ENCODE data around the gene TWSG1. TPM values are rescaled to one million over a fixed set of nuclear protein-coding genes. Genes with fewer than 3 reads are reported as not detected.

Gene TWSG1
- polyA plus RNA-seq (2011; rRNA removed), result 38.3 and 38.5 TPM in 2 replicates
- polyA plus RNA-seq (2012; cell fraction: cytosol; rRNA removed), result 11.7 and 13.7 TPM in 2 replicates
- polyA plus RNA-seq (2012; cell fraction: nucleus; rRNA removed), result 5.8 and 7.6 TPM in 2 replicates
- polyA plus RNA-seq (2017; fragmentation: RNase III; extraction: RNeasy Plus Mini Kit Qiagen cat#74134 plus additional on column Dnase treatment), result 18.1 to 20.6 TPM (median 19.4 TPM) in 3 replicates
- 52.7 TPM in 2 replicates for polyA minus RNA-seq (2011; rRNA and poly(A)+ RNA removed)

DNA sequence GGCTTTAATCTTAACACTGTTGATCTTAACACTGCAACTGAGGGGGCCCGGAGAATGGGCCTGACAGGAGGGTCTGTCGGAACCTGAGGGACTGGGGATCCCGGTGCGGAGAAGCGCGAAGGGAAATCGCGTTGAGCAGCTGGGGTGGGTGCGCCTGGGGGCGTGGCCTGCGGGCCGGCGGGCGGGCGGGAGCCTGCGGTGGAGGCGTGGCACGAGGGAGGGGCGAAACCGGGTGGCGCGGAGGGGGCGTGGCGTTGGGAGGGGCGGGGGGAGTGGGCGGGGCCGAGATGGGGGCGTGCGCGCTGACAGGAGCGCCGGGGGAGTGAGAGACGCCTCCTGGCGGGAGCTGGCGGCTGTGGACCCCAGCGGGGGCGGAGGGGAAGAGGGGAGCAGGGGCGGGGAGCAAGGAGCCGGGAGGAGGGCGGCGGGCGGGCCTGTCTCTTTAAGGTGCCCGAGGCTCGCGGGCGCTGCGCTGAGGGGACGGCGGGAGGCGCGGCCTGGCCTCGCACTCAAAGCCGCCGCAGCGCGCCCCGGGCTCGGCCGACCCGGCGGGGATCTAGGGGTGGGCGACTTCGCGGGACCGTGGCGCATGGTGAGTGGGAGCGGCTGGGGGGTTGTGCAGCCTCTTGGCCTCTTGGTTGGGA, at the start of gene TWSG1:
TWSG1 (plus strand) TSS at position 445 of the 644 bp plus-strand sequence. CDS start 2,457 bp downstream, outside the sequence.
- CTCF ChIA-PET, result interaction anchor here (0.6 to 1.5 kb wide), 11 partner anchors 12 to 719 kb away, joined by 3 to 5 read pairs (median 3); no protein-coding TSS in a partner anchor

DNA sequence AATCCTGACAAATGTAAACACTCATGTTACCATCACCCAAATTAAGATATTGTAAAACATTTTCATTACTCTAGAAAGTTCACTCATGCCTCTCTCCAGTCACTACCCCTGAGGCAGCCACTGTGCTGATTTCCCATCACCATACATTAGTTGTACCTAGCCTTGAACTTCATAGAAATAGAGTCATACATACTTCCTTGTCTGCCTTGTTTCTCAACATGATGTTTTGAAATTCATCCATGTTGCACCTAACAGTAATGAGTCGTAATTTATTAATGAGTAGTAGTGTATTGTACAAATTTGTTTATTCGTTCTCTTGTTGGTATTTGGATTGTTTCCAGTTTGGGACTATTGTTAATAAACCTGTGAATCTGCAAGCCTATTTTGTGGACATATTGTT, 49.0 kb upstream of the TWSG1 start:
- ATAC-seq (no peak), DNase-seq (ENCODE audit: low read depth in 1 of 2, low spot score in 1 of 2) (no peak), FAIRE-seq (no peak)
- H3K4me3 ChIP-seq, result no peak overlapping the region
- no peak overlapping the region for H3K27ac ChIP-seq
- H3K4me2 ChIP-seq, result no peak overlapping the region
- H3K9me3 ChIP-seq, result no peaks in the 10 kb centered on the region
- no peaks in the 10 kb centered on the region for H3K4me1 ChIP-seq
- POLR2A ChIA-PET, result no interaction called here
- 92% methylated on average over 2 of the region's 2 CpGs for WGBS (ENCODE audit: missing lambda C conversion rate)
- CTCF ChIA-PET, result no interaction called here
- TF ChIP-seq CHD2 (IDR thresholded peaks at IDR 0.05; ENCODE audit: low read length, partially characterized antibody) (no peak), HOXB13 (CRISPR knock-in tag; IDR thresholded peaks at IDR 0.05; ENCODE audit: low read depth) (no peak), EHF (CRISPR knock-in tag; IDR thresholded peaks at IDR 0.05) (no peak), NPAS2 (CRISPR knock-in tag; IDR thresholded peaks at IDR 0.05; ENCODE audit: borderline replicate concordance) (no peak), SREBF2 (IDR thresholded peaks at IDR 0.05) (no peak), FOSL2 (IDR thresholded peaks at IDR 0.05) (no peak), FOSL2 (CRISPR knock-in tag; IDR thresholded peaks at IDR 0.05) (no peak), HDAC2 (IDR thresholded peaks at IDR 0.05) (no peak)
- TF ChIP-seq, protein P1, sequence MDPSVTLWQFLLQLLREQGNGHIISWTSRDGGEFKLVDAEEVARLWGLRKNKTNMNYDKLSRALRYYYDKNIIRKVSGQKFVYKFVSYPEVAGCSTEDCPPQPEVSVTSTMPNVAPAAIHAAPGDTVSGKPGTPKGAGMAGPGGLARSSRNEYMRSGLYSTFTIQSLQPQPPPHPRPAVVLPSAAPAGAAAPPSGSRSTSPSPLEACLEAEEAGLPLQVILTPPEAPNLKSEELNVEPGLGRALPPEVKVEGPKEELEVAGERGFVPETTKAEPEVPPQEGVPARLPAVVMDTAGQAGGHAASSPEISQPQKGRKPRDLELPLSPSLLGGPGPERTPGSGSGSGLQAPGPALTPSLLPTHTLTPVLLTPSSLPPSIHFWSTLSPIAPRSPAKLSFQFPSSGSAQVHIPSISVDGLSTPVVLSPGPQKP (IDR thresholded peaks at IDR 0.05; ENCODE audit: low read depth, low read length), result no peak
- TF ChIP-seq, protein P2, sequence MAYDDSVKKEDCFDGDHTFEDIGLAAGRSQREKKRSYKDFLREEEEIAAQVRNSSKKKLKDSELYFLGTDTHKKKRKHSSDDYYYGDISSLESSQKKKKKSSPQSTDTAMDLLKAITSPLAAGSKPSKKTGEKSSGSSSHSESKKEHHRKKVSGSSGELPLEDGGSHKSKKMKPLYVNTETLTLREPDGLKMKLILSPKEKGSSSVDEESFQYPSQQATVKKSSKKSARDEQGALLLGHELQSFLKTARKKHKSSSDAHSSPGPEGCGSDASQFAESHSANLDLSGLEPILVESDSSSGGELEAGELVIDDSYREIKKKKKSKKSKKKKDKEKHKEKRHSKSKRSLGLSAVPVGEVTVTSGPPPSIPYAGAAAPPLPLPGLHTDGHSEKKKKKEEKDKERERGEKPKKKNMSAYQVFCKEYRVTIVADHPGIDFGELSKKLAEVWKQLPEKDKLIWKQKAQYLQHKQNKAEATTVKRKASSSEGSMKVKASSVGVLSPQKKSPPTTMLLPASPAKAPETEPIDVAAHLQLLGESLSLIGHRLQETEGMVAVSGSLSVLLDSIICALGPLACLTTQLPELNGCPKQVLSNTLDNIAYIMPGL (CRISPR knock-in tag; IDR thresholded peaks at IDR 0.05; ENCODE audit: borderline replicate concordance), result no peak
- TF ChIP-seq, protein P3, sequence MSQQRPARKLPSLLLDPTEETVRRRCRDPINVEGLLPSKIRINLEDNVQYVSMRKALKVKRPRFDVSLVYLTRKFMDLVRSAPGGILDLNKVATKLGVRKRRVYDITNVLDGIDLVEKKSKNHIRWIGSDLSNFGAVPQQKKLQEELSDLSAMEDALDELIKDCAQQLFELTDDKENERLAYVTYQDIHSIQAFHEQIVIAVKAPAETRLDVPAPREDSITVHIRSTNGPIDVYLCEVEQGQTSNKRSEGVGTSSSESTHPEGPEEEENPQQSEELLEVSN (IDR thresholded peaks at IDR 0.05; ENCODE audit: borderline replicate concordance, low read depth), result no peak

More for the DNA sequence above, at the start of gene TWSG1:
- DNase-seq (ENCODE audit: low read depth in 1 of 2, low spot score in 1 of 2), result peak; percentile 65 to 91
- TF ChIP-seq, protein P4, sequence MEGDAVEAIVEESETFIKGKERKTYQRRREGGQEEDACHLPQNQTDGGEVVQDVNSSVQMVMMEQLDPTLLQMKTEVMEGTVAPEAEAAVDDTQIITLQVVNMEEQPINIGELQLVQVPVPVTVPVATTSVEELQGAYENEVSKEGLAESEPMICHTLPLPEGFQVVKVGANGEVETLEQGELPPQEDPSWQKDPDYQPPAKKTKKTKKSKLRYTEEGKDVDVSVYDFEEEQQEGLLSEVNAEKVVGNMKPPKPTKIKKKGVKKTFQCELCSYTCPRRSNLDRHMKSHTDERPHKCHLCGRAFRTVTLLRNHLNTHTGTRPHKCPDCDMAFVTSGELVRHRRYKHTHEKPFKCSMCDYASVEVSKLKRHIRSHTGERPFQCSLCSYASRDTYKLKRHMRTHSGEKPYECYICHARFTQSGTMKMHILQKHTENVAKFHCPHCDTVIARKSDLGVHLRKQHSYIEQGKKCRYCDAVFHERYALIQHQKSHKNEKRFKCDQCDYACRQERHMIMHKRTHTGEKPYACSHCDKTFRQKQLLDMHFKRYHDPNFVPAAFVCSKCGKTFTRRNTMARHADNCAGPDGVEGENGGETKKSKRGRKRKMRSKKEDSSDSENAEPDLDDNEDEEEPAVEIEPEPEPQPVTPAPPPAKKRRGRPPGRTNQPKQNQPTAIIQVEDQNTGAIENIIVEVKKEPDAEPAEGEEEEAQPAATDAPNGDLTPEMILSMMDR (IDR thresholded peaks at IDR 0.05), result peak; percentile 18; the same call in 1 of the 3 replicates
- TF ChIP-seq FOXS1 (CRISPR knock-in tag; IDR thresholded peaks at IDR 0.05) (no peak), ZSCAN20 (CRISPR knock-in tag; IDR thresholded peaks at IDR 0.05) (no peak), POLR2AphosphoS2 (conservative IDR thresholded peaks at IDR 0.05; ENCODE audit: low read length) (no peak), NR3C1 (IDR thresholded peaks at IDR 0.05) (no peak), SREBF2 (IDR thresholded peaks at IDR 0.05) (no peak), MYC (IDR thresholded peaks at IDR 0.05; ENCODE audit: borderline replicate concordance, low read length) (no peak), KDM5A (IDR thresholded peaks at IDR 0.05) (0 out of 2 replicates have a peak, but pooled peaks have one; percentile 16), PHF8 (IDR thresholded peaks at IDR 0.05; ENCODE audit: borderline replicate concordance, low read depth) (peak; percentile 85; the same call in 1 of the 2 replicates), FOSB (CRISPR knock-in tag; IDR thresholded peaks at IDR 0.05) (no peak), JUN (IDR thresholded peaks at IDR 0.05) (0 out of 5 replicates have a peak, but pooled peaks of 1 of the 2 experiments have one; percentile 57), BHLHE40 (IDR thresholded peaks at IDR 0.05; ENCODE audit: low read depth, low read length) (no peak), POLR2A (IDR thresholded peaks at IDR 0.05; ENCODE audit: low read length) (peak; percentile 63), EHF (CRISPR knock-in tag; IDR thresholded peaks at IDR 0.05) (no peak), RAD21 (conservative IDR thresholded peaks at IDR 0.05 in 1 of 2, IDR thresholded peaks at IDR 0.05 in 1 of 2) (peak in 1 of 2 experiments; percentile 42; a peak in 2 of 5 replicates)
- TF ChIP-seq, protein P5, sequence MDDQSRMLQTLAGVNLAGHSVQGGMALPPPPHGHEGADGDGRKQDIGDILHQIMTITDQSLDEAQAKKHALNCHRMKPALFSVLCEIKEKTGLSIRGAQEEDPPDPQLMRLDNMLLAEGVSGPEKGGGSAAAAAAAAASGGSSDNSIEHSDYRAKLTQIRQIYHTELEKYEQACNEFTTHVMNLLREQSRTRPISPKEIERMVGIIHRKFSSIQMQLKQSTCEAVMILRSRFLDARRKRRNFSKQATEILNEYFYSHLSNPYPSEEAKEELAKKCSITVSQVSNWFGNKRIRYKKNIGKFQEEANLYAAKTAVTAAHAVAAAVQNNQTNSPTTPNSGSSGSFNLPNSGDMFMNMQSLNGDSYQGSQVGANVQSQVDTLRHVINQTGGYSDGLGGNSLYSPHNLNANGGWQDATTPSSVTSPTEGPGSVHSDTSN (IDR thresholded peaks at IDR 0.05), result no peak
- TF ChIP-seq, protein P1 (IDR thresholded peaks at IDR 0.05; ENCODE audit: low read depth, low read length), result no peak
- TF ChIP-seq, protein P3 (IDR thresholded peaks at IDR 0.05; ENCODE audit: borderline replicate concordance, low read depth), result peak; percentile 38; the same call in 1 of the 2 replicates
- TF ChIP-seq, protein P6, sequence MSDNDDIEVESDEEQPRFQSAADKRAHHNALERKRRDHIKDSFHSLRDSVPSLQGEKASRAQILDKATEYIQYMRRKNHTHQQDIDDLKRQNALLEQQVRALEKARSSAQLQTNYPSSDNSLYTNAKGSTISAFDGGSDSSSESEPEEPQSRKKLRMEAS (IDR thresholded peaks at IDR 0.05), result 0 out of 2 replicates have a peak, but pooled peaks have one; percentile 29
- Histone ChIP-seq H3K9me3 (no peaks in the 10 kb centered on the region), H3K4me1 (peaks cover 15% of the 10 kb centered on the region; the same call in 2 of the 3 replicates), H3K27ac (peak within 1 kb of the TSS; percentile 82 to 99), H3K4me2 (peak within 1 kb of the TSS; percentile 77), H3K4me3 (peak within 1 kb of the TSS; percentile 75)
- POLR2A ChIA-PET, result interaction anchor here (0.6 to 1.5 kb wide), 7 partner anchors 15 to 406 kb away, joined by 3 to 6 read pairs (median 4); no protein-coding TSS in a partner anchor
- FAIRE-seq, result no peak
- peak; percentile 94 to 96 for ATAC-seq
- no CpG with 5 or more reads among the region's 67 CpGs for WGBS (ENCODE audit: missing lambda C conversion rate)
